HepG2 (cell line): Measurements from ENCODE around the gene NBR1. TPM values are rescaled to one million over a fixed set of nuclear protein-coding genes. Genes with fewer than 3 reads are reported as not detected.
A peak's percentile ranks its signal among the peaks of the same experiment; 100 is the strongest.

ENCODE experiments used
- ATAC-seq: fragments of 200-7000 bp; cut with Tn5 transposase; 3 replicates; pipeline ENCODE4 v1.9.1; 2020; ENCODE audit warnings: mild to moderate bottlenecking, moderate library complexity
- BruUV-seq: library from RNA; stranded (reverse); fragments of 400-500 nt; replicated peaks from 2 replicates; lab custom pipeline; 2021; lab: Mats Ljungman, UMichigan
- CTCF ChIA-PET: fragments of 300-600 bp; formaldehyde crosslinking; extraction: SDS; loops from one replicate; lab custom pipeline; 2021; ENCODE audit warnings: low total read pairs, inconsistent platforms, low intra/inter-chr PET ratio; lab: Yijun Ruan, JAX
- POLR2A ChIA-PET: fragments of 350-600 bp; sonication (Branson Sonifier 250); formaldehyde crosslinking; loops from one replicate; lab custom pipeline; 2020; ENCODE audit warnings: antibody characterized with exemption, inconsistent platforms; lab: Yijun Ruan, JAX
- DNase-seq: peaks from one replicate; pipeline ENCODE4 v3.0.0-alpha.2; 2015; ENCODE audit warnings: low spot score
- FAIRE-seq: peaks from 3 replicates; lab custom pipeline; 2011; peaks lifted over from hg19 to GRCh38; lab: Jason Lieb, UNC
- H2AFZ ChIP-seq: one replicate; pipeline ENCODE4 v1.6.1; 2011; ENCODE audit warnings: low read length, inconsistent platforms
- H3K27ac ChIP-seq: fragments of 300-600 bp; 3 replicates; pipeline ENCODE4 v1.8.0; 2011; ENCODE audit warnings: mixed run types, mild to moderate bottlenecking, mixed read lengths, low read length, inconsistent platforms; ENCODE audit not compliant: insufficient read depth; ENCODE audit errors: extremely low read length
- H3K27me3 ChIP-seq, 2 experiments: fragments of 200-600 bp in 1 of 2; 2 replicates in 1 of 2; 3 replicates in 1 of 2; pipeline versions ENCODE4 v1.6.0 to v1.8.0; 2011; ENCODE audit warnings: low read length in 2 of 2, mild to moderate bottlenecking in 2 of 2, moderate library complexity in 2 of 2, inconsistent platforms in 1 of 2; ENCODE audit not compliant: insufficient read depth in 2 of 2, control insufficient read depth in 1 of 2
- H3K36me3 ChIP-seq, 2 experiments: fragments of 200-600 bp in 1 of 2; replicated peaks in 1 of 2; 2 replicates in 1 of 2; 3 replicates in 1 of 2; pipeline versions ENCODE4 v1.5.1 to v1.8.0; 2011; ENCODE audit warnings: low read length in 2 of 2, inconsistent platforms in 1 of 2; ENCODE audit not compliant: insufficient read depth in 2 of 2, control insufficient read depth in 1 of 2
- H3K4me1 ChIP-seq: 2 replicates; pipeline ENCODE4 v1.5.1; 2012; ENCODE audit warnings: low read length, inconsistent platforms; ENCODE audit not compliant: insufficient read depth
- H3K4me2 ChIP-seq: 2 replicates; pipeline ENCODE4 v1.6.0; 2011; ENCODE audit warnings: low read depth, low read length, inconsistent platforms
- H3K4me3 ChIP-seq, 3 experiments: fragments of 200-600 bp in 1 of 3; sonication (generic), shearing (Covaris generic) in 1 of 3; replicated peaks in 1 of 3; 2 replicates each; pipeline ENCODE4 v1.5.1; 2011 to 2016; ENCODE audit warnings: low read length in 3 of 3, inconsistent platforms in 2 of 3, low read depth in 2 of 3, mild to moderate bottlenecking in 2 of 3, control low read depth in 1 of 3, mixed read lengths in 1 of 3; ENCODE audit not compliant: insufficient read depth in 1 of 3
- H3K79me2 ChIP-seq: one replicate; pipeline ENCODE4 v1.6.1; 2011; ENCODE audit warnings: low read length, inconsistent platforms; ENCODE audit not compliant: insufficient read depth
- H3K9ac ChIP-seq: 2 replicates; pipeline ENCODE4 v1.6.0; 2011; ENCODE audit warnings: mild to moderate bottlenecking, low read depth, low read length, inconsistent platforms; ENCODE audit not compliant: insufficient read depth
- H3K9me3 ChIP-seq: 2 replicates; pipeline ENCODE4 v1.5.1; 2012; ENCODE audit warnings: mild to moderate bottlenecking, low read length
- H4K20me1 ChIP-seq: 2 replicates; pipeline ENCODE4 v1.6.0; 2011; ENCODE audit warnings: inconsistent platforms, mild to moderate bottlenecking, low read length, moderate library complexity; ENCODE audit not compliant: insufficient read depth
- FIP1L1 ChIP-seq: fragments of 200-400 bp; formaldehyde crosslinking; IDR thresholded peaks from 2 replicates; pipeline ENCODE4 v1.6.1; 2018; ENCODE audit warnings: low read depth, mild to moderate bottlenecking, low read length, moderate library complexity, borderline replicate concordance; ENCODE audit not compliant: insufficient read depth
- GZF1 ChIP-seq: sonication (generic); formaldehyde crosslinking; IDR thresholded peaks from 2 replicates; pipeline ENCODE4 v1.5.1; 2020; ENCODE audit warnings: mild to moderate bottlenecking, missing genetic modification reagents
- HOXD1 ChIP-seq: sonication (generic); formaldehyde crosslinking; IDR thresholded peaks from 2 replicates; pipeline ENCODE4 v1.5.0; 2020; ENCODE audit warnings: missing genetic modification reagents
- MAF1 ChIP-seq: sonication (generic); formaldehyde crosslinking; IDR thresholded peaks from 2 replicates; pipeline ENCODE4 v1.5.0; 2020; ENCODE audit warnings: missing genetic modification reagents, borderline replicate concordance
- NCOA2 ChIP-seq: sonication (generic); formaldehyde crosslinking; IDR thresholded peaks from 2 replicates; pipeline ENCODE4 v1.8.0; 2022; ENCODE audit warnings: inconsistent platforms
- NFATC3 ChIP-seq: sonication (generic); formaldehyde crosslinking; IDR thresholded peaks from 2 replicates; pipeline ENCODE4 v1.5.1; 2020; ENCODE audit warnings: mild to moderate bottlenecking, missing genetic modification reagents
- ONECUT2 ChIP-seq: sonication (generic); formaldehyde crosslinking; IDR thresholded peaks from 2 replicates; pipeline ENCODE4 v1.4.0; 2020; ENCODE audit warnings: missing genetic modification reagents
- RBAK ChIP-seq: sonication (generic); formaldehyde crosslinking; IDR thresholded peaks from 2 replicates; pipeline ENCODE4 v1.5.1; 2020; ENCODE audit warnings: mild to moderate bottlenecking, missing genetic modification reagents
- SATB2 ChIP-seq: sonication (generic); formaldehyde crosslinking; IDR thresholded peaks from 2 replicates; pipeline ENCODE4 v1.5.0; 2020; ENCODE audit warnings: missing genetic modification reagents
- SOX5 ChIP-seq: IDR thresholded peaks from 2 replicates; pipeline ENCODE4 v1.6.1; 2016; ENCODE audit warnings: borderline replicate concordance
- SP4 ChIP-seq: sonication (generic); formaldehyde crosslinking; IDR thresholded peaks from 2 replicates; pipeline ENCODE4 v1.8.1; 2023; ENCODE audit warnings: mild to moderate bottlenecking, missing genetic modification reagents
- ZNF224 ChIP-seq: sonication (generic); formaldehyde crosslinking; IDR thresholded peaks from 2 replicates; pipeline ENCODE4 v1.5.0; 2020; ENCODE audit warnings: mild to moderate bottlenecking, missing genetic modification reagents
- ZNF572 ChIP-seq: sonication (generic); formaldehyde crosslinking; IDR thresholded peaks from 2 replicates; pipeline ENCODE4 v1.5.1; 2020; ENCODE audit warnings: mild to moderate bottlenecking, missing genetic modification reagents
- WGBS: methylation state at CpG from one replicate; pipeline ENCODE4 v1.1.6; 2017; ENCODE audit warnings: low lambda C conversion rate; 5-methylcytosine and 5-hydroxymethylcytosine counted together
- in situ Hi-C: cut with HindIII; loops from 2 replicates; pipeline ENCODE4 v1.10.0; 2017; ENCODE audit warnings: low pct_unique_long_range_greater_than_20kb; ENCODE audit not compliant: extremely low pct_ligation_motif_present
- intact Hi-C: fragments of 100-400 bp; cut with micrococcal nuclease; formaldehyde crosslinking; loops from one replicate; pipeline ENCODE4 v1.10.0; 2022; ENCODE audit not compliant: unreplicated experiment
- polyA plus RNA-seq, 8 experiments: library from polyadenylated mRNA; depleted of rRNA in 3 of 8; stranded (reverse) in 7 of 8; unstranded in 1 of 8; fragments of >200 nt; fragmentation: Illumina TruSeq in 4 of 8; extraction: Trizol in 4 of 8; gene quantifications; 2 replicates each; pipeline versions ENCODE4 v1.2.1 to v1.2.3, GENCODE V29; 2011 to 2016; ENCODE audit warnings: low read depth in 4 of 8, missing spikeins in 1 of 8, mixed read lengths in 1 of 8; ENCODE audit not compliant: insufficient read depth in 1 of 8
- total RNA-seq, 5 experiments: library from RNA; depleted of rRNA; stranded (reverse); fragments of >200 nt; fragmentation: Illumina TruSeq; extraction: Trizol; gene quantifications; 2 replicates each; pipeline ENCODE4 v1.2.3, GENCODE V29; 2016; ENCODE audit warnings: low read depth in 1 of 5
- TF ChIP-seq, protein P1 (sequence below): sonication (generic); formaldehyde crosslinking; IDR thresholded peaks from 2 replicates; pipeline ENCODE4 v1.8.0; 2022; ENCODE audit warnings: mild to moderate bottlenecking, missing genetic modification reagents; ENCODE audit not compliant: insufficient replicate concordance
- TF ChIP-seq, protein P2 (sequence below): sonication (generic); formaldehyde crosslinking; IDR thresholded peaks from 2 replicates; pipeline ENCODE4 v1.9.0; 2021; ENCODE audit warnings: missing genetic modification reagents, borderline replicate concordance

NBR1 gene
- total and polyA plus RNA-seq, 2 of the 13 experiments (the other 11 are each of a cell fraction or from before 2014, with no cell fraction given), result 51.7 to 121 TPM

DNA sequence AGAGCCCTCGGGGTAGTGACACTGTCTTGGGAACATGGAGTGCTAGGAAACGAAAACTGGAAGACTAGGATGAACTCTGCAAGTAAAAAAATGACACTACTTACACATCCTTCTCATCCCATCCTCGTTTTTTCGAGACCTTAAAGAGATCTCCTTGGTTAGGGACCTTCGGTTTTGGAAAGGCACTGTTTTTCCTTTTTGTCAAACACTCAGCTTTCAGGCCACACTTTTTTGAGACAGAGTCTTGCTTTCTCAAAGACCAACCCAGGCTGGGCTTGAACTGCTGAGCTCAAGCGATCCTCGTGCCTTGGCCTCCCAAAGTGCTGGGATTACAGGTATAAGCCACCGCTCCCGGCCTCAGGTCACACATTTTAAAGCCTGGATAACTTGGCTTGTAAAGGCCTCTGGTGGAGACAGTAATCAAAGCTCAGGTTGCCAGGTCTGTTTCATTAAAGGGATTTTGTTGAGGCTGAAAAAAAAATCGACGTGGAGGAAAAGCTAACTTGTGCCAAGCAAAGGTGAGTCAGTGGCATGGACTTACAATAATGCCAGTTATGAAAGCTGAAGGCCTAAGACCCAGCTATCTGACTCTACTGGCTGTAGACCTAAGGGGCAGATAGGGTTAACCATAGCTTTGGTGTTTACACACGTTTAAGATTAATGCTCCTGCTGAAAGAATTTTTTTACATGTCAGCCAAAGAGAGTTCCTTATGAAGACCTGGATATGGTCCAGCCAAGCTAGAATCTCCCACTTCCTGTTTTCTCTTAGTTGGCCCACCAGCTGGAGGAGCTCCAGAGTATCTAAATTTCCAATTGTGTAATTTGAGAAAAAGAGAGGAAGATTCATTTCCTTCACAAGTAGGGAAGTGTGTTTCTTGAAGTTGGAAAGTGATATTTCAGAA, 823 bp downstream of the NBR1 start:
- peak overlapping the region; percentile 62 to 94 (median 75) for H3K4me3 ChIP-seq
- peaks cover 78% of the 10 kb centered on the region for H3K4me1 ChIP-seq
- DNase-seq (peak; percentile 79), FAIRE-seq (peak; percentile 32), ATAC-seq (no peak)
- peak overlapping the region; percentile 93 for H3K4me2 ChIP-seq
- TSS peak; percentile 82 for BruUV-seq
- no peaks in the 10 kb centered on the region; a peak in 1 of 5 replicates for H3K27me3 ChIP-seq
- no peaks in the 10 kb centered on the region for H3K9me3 ChIP-seq
- in situ Hi-C loops (no loop called here), intact Hi-C loops (loop anchor here (2.0 to 5.0 kb wide), 3 partner anchors 45 to 165 kb away; partner anchors contain the start of genes IFI35 and RND2)
- ChIA-PET CTCF (no interaction called here), POLR2A (interaction anchor here (0.9 to 4.1 kb wide), 21 partner anchors 12 to 196 kb away, joined by 3 to 93 read pairs (median 7); partner anchors contain the start of genes BRCA1, IFI35, RPL27 and TMEM106A)
- H3K27ac ChIP-seq, result peak overlapping the region; percentile 90
- under 1% methylated on average over 12 of the region's 12 CpGs for WGBS
- H4K20me1 ChIP-seq, result no peaks in the 10 kb centered on the region
- H3K79me2 ChIP-seq, result peaks cover 41% of the 10 kb centered on the region
- H3K9ac ChIP-seq, result peak overlapping the region; percentile 92
- no peak overlapping the region for H2AFZ ChIP-seq
- H3K36me3 ChIP-seq, result peaks cover 0 to under 1% of the 10 kb centered on the region in 2 experiments; a peak in 1 of 5 replicates
- TF ChIP-seq MAF1 (CRISPR knock-in tag) (0 out of 2 replicates have a peak, but pooled peaks have one; percentile 12), RBAK (CRISPR knock-in tag) (no peak), NFATC3 (CRISPR knock-in tag) (no peak), ZNF572 (no peak), ZNF224 (CRISPR knock-in tag) (no peak), SOX5 (CRISPR knock-in tag) (peak; percentile 18; the same call in 1 of the 2 replicates), NCOA2 (CRISPR knock-in tag) (peak; percentile 37; the same call in 1 of the 2 replicates), ONECUT2 (CRISPR knock-in tag) (no peak), SATB2 (CRISPR knock-in tag) (0 out of 2 replicates have a peak, but pooled peaks have one; percentile 2), GZF1 (no peak), SP4 (CRISPR knock-in tag) (no peak), HOXD1 (CRISPR knock-in tag) (no peak), FIP1L1 (no peak)
- TF ChIP-seq, protein P1, sequence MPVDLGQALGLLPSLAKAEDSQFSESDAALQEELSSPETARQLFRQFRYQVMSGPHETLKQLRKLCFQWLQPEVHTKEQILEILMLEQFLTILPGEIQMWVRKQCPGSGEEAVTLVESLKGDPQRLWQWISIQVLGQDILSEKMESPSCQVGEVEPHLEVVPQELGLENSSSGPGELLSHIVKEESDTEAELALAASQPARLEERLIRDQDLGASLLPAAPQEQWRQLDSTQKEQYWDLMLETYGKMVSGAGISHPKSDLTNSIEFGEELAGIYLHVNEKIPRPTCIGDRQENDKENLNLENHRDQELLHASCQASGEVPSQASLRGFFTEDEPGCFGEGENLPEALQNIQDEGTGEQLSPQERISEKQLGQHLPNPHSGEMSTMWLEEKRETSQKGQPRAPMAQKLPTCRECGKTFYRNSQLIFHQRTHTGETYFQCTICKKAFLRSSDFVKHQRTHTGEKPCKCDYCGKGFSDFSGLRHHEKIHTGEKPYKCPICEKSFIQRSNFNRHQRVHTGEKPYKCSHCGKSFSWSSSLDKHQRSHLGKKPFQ (CRISPR knock-in tag), result no peak
- TF ChIP-seq, protein P2, sequence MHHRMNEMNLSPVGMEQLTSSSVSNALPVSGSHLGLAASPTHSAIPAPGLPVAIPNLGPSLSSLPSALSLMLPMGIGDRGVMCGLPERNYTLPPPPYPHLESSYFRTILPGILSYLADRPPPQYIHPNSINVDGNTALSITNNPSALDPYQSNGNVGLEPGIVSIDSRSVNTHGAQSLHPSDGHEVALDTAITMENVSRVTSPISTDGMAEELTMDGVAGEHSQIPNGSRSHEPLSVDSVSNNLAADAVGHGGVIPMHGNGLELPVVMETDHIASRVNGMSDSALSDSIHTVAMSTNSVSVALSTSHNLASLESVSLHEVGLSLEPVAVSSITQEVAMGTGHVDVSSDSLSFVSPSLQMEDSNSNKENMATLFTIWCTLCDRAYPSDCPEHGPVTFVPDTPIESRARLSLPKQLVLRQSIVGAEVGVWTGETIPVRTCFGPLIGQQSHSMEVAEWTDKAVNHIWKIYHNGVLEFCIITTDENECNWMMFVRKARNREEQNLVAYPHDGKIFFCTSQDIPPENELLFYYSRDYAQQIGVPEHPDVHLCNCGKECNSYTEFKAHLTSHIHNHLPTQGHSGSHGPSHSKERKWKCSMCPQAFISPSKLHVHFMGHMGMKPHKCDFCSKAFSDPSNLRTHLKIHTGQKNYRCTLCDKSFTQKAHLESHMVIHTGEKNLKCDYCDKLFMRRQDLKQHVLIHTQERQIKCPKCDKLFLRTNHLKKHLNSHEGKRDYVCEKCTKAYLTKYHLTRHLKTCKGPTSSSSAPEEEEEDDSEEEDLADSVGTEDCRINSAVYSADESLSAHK (CRISPR knock-in tag), result no peak
